Endodermal cell (in vitro differentiated cells): ENCODE data around the gene C1R. TPM values are rescaled to one million over a fixed set of nuclear protein-coding genes. Genes with fewer than 3 reads are reported as not detected.
A peak's percentile ranks its signal among the peaks of the same experiment; 100 is the strongest.

Experiments
- DNase-seq: peaks from one replicate; pipeline ENCODE4 v3.0.0-alpha.2; 2017
- H3K27ac ChIP-seq: 2 replicates; pipeline ENCODE4 v1.5.1; 2013; ENCODE audit warnings: mild to moderate bottlenecking, low read depth, low read length, moderate library complexity
- H3K27me3 ChIP-seq: 2 replicates; pipeline ENCODE4 v1.6.1; 2013; ENCODE audit warnings: mild to moderate bottlenecking, low read length, moderate library complexity; ENCODE audit not compliant: insufficient read depth, control insufficient read depth, poor library complexity, severe bottlenecking
- H3K36me3 ChIP-seq: 2 replicates; pipeline ENCODE4 v1.7.0; 2013; ENCODE audit warnings: mild to moderate bottlenecking, low read length, moderate library complexity; ENCODE audit not compliant: control insufficient read depth, insufficient read depth
- H3K4me1 ChIP-seq: one replicate; pipeline ENCODE4 v1.7.0; 2013; ENCODE audit warnings: low read length; ENCODE audit not compliant: control insufficient read depth, insufficient read depth
- H3K4me3 ChIP-seq: 2 replicates; pipeline ENCODE4 v1.5.1; 2013; ENCODE audit warnings: mild to moderate bottlenecking, low read length, moderate library complexity
- H3K9ac ChIP-seq: 2 replicates; pipeline ENCODE4 v1.6.1; 2013; ENCODE audit warnings: mild to moderate bottlenecking, low read length, moderate library complexity; ENCODE audit not compliant: poor library complexity, severe bottlenecking; ENCODE audit errors: extremely low read depth
- H3K9me3 ChIP-seq: 2 replicates; pipeline ENCODE4 v1.6.1; 2013; ENCODE audit warnings: mild to moderate bottlenecking, low read length, moderate library complexity; ENCODE audit not compliant: control insufficient read depth
- H3K27ac Mint-ChIP-seq: 2 replicates; pipeline ENCODE4 v1.8.0; 2020; ENCODE audit warnings: mixed read lengths
- H3K27me3 Mint-ChIP-seq: 2 replicates; pipeline ENCODE4 v1.8.0; 2021; ENCODE audit warnings: mild to moderate bottlenecking, mixed read lengths; ENCODE audit not compliant: insufficient read depth
- H3K36me3 Mint-ChIP-seq: 2 replicates; pipeline ENCODE4 v1.8.0; 2020; ENCODE audit warnings: low read depth, mixed read lengths
- H3K4me1 Mint-ChIP-seq: 2 replicates; pipeline ENCODE4 v1.8.0; 2020; ENCODE audit warnings: mixed read lengths
- H3K4me3 Mint-ChIP-seq: 2 replicates; pipeline ENCODE4 v1.8.0; 2020; ENCODE audit warnings: mild to moderate bottlenecking, moderate library complexity, mixed read lengths
- H3K9me3 Mint-ChIP-seq: 2 replicates; pipeline ENCODE4 v1.8.0; 2020; ENCODE audit warnings: mild to moderate bottlenecking, mixed read lengths
- WGBS, 2 experiments: methylation state at CpG; one replicate each; pipeline versions ENCODE4 v1.1.5 to v1.1.7; 2013; ENCODE audit warnings: missing lambda C conversion rate in 2 of 2, mixed read lengths in 1 of 2; ENCODE audit not compliant: insufficient coverage in 1 of 2, insufficient read length in 1 of 2; 5-methylcytosine and 5-hydroxymethylcytosine counted together
- total RNA-seq, 2 donors: library from RNA; stranded (reverse); fragmentation: NEBNext Ultra II Directional in 1 of 2; extraction: Animal tissue kit (Norgen Biotek cat#: 25700) in 1 of 2; gene quantifications; 2 replicates in 1 of 2; 3 replicates in 1 of 2; pipeline ENCODE4 v1.2.1, GENCODE V29; 2021
- TF ChIP-seq, protein P1 (sequence below): fragments of 200-600 bp; sonication (generic); conservative IDR thresholded peaks from 2 replicates; pipeline ENCODE4 v1.5.0; 2021; ENCODE audit warnings: antibody characterized with exemption, mild to moderate bottlenecking

Gene C1R
- total RNA-seq, 2 donors from 2014 or later, result 3.9 TPM

DNA sequence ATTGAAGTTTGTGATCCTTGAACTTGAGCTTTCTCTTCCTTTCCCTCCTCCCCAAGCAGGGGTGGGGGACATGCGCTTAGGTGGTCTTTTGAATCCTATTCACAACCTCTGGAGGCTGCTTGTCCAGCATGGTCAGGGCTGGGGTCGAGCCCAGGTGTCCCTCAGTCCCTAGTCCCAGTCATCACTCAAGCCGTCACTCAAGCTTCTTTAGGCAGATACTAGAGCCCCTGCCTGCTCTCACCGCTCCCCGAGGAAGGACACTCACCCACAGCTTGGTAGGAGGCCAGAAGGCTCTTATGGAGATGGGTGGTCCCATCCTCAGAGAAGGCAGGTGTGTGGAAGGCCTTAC lies 17.3 kb upstream of the C1R start:
- no peak overlapping the region for H3K27ac ChIP-seq
- no peaks in the 10 kb centered on the region for H3K4me1 ChIP-seq
- TF ChIP-seq, protein P1, sequence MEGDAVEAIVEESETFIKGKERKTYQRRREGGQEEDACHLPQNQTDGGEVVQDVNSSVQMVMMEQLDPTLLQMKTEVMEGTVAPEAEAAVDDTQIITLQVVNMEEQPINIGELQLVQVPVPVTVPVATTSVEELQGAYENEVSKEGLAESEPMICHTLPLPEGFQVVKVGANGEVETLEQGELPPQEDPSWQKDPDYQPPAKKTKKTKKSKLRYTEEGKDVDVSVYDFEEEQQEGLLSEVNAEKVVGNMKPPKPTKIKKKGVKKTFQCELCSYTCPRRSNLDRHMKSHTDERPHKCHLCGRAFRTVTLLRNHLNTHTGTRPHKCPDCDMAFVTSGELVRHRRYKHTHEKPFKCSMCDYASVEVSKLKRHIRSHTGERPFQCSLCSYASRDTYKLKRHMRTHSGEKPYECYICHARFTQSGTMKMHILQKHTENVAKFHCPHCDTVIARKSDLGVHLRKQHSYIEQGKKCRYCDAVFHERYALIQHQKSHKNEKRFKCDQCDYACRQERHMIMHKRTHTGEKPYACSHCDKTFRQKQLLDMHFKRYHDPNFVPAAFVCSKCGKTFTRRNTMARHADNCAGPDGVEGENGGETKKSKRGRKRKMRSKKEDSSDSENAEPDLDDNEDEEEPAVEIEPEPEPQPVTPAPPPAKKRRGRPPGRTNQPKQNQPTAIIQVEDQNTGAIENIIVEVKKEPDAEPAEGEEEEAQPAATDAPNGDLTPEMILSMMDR, result no peak
- H3K4me3 ChIP-seq, result no peak overlapping the region
- no peak overlapping the region for H3K9ac ChIP-seq
- H3K27me3 ChIP-seq, result peaks cover 23% of the 10 kb centered on the region
- Mint-ChIP-seq H3K9me3 (peaks cover 19% of the 10 kb centered on the region), H3K36me3 (peaks cover 24% of the 10 kb centered on the region), H3K4me1 (peaks cover 19% of the 10 kb centered on the region), H3K27ac (peak overlapping the region; percentile 5), H3K27me3 (peaks cover 29% of the 10 kb centered on the region), H3K4me3 (peak overlapping the region; percentile 85)
- peaks cover 12% of the 10 kb centered on the region for H3K9me3 ChIP-seq
- H3K36me3 ChIP-seq, result no peaks in the 10 kb centered on the region
- DNase-seq, result no peak
- WGBS, 2 experiments, result 71 to 96% methylated on average over 3 to 5 of the region's 5 CpGs

DNA sequence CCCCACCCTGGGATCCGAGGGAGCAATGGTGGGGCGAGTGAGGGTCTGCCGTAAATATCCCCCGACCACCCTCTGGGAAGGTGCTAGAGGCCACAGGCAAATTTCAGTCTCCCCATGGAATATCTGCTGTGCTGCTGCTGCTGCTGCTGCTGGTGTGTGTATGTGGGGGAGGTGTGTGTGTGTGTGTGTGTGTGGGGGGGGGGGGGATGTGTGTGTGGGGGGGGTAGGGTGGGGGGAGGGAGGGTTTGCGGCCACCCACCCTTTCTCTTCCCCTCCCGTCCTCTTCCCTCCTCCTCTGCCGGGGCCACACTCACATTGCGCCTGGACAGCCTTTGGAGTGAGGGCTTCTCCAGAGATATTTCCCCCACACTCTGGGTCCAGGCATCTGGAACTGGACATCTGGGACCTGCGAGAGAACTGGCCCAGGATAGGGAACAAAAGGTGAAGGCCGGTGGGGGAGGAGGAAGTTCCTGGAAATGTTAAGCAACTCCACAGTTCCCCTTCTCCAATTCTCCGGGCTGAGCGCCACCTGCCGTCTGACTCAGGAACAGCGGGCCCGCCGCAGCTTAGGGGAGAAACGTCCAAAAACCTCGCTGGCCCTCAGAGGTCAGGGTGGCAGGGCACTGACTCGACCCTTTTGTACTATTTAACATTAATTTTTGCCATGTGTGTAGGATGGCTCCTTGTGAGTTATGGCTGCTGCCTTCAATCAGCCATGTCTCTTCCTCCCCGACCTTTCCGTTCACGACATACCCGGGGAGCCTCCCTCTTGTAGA lies 16.7 kb upstream of the C1R start, which contains the start of gene C1RL:
C1RL (minus strand) TSS at position 419 of the 776 bp plus-strand sequence; CDS start at position 385, 34 bp downstream.
- H3K4me1 Mint-ChIP-seq, result peaks cover 19% of the 10 kb centered on the region
- H3K4me3 ChIP-seq, result peak within 1 kb of the TSS; percentile 80
- peak; percentile 99 for DNase-seq
- peak within 1 kb of the TSS; percentile 62 for H3K9ac ChIP-seq
- peaks cover 25% of the 10 kb centered on the region for H3K36me3 Mint-ChIP-seq
- no peaks in the 10 kb centered on the region for H3K4me1 ChIP-seq
- H3K27ac ChIP-seq, result peak within 1 kb of the TSS; percentile 37
- peaks cover 23% of the 10 kb centered on the region for H3K27me3 ChIP-seq
- TF ChIP-seq, protein P1, result peak; percentile 100
- no peaks in the 10 kb centered on the region for H3K36me3 ChIP-seq
- H3K9me3 ChIP-seq, result peaks cover 12% of the 10 kb centered on the region
- peaks cover 19% of the 10 kb centered on the region for H3K9me3 Mint-ChIP-seq
- peak within 1 kb of the TSS; percentile 97 for H3K27ac Mint-ChIP-seq
- WGBS, 2 experiments, result 25 to 29% methylated on average over 14 to 22 of the region's 23 CpGs
- peaks cover 29% of the 10 kb centered on the region for H3K27me3 Mint-ChIP-seq
- H3K4me3 Mint-ChIP-seq, result peak within 1 kb of the TSS; percentile 85

DNA sequence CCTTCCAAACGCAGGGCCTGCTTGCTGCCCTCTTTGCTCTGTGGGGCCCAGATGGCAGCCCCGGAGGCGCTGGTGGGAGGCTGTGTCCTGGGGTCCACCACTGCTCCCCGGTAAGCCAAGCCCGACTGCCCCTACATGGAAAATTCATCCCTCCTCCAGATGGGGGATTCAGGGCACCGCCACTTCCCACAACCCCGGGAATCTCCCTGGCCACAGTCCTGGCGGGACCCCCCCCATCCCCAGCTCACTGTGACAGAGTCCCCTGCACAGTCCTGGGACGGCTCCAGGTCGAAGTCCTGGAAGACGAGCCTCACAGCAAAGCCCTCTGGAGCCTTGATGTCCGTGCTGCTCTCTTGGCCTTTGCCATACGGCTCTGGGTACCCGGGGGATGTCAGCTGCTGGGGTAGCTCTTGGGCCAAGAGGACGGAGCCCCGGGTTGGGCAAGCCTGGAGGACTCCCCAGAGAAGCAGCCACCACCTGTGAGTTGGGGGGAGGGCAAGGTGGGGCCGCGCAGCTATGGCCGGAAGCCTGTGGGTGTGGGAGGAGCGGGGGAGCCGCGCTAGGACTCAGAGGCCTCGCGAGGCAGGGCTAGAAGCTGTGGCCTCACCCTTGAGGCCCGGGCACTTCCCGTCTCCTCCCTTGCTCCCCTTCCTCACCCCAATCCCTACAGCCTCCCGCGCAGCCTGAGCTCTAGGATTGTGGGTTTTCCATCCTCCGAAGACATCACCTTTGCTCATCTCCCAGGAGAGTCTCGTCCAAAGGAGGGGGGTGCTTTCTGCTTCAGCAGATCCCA lies 16.0 kb upstream of the C1R start:
- TF ChIP-seq, protein P1, result no peak
- Histone ChIP-seq H3K27me3 (peaks cover 23% of the 10 kb centered on the region), H3K4me3 (peak overlapping the region; percentile 80), H3K9me3 (peaks cover 12% of the 10 kb centered on the region), H3K9ac (peak overlapping the region; percentile 51), H3K4me1 (no peaks in the 10 kb centered on the region), H3K27ac (peak overlapping the region; percentile 37), H3K36me3 (no peaks in the 10 kb centered on the region)
- peaks cover 25% of the 10 kb centered on the region for H3K27me3 Mint-ChIP-seq
- peaks cover 31% of the 10 kb centered on the region for H3K36me3 Mint-ChIP-seq
- DNase-seq, result peak; percentile 90
- H3K4me1 Mint-ChIP-seq, result peaks cover 15% of the 10 kb centered on the region
- H3K27ac Mint-ChIP-seq, result peak overlapping the region; percentile 97
- peaks cover 19% of the 10 kb centered on the region for H3K9me3 Mint-ChIP-seq
- peak overlapping the region; percentile 85 for H3K4me3 Mint-ChIP-seq
- WGBS, 2 experiments, result 31 to 51% methylated on average over 10 to 30 of the region's 30 CpGs
